ENCODE measurements around the gene HMGB1. TPM values are rescaled to one million over a fixed set of nuclear protein-coding genes. Genes with fewer than 3 reads are reported as not detected.

HMGB1 gene
- total and polyA plus RNA-seq, 2 of the 4 experiments (the other 2 are of a cell fraction): 185 to 276 TPM

DNA sequence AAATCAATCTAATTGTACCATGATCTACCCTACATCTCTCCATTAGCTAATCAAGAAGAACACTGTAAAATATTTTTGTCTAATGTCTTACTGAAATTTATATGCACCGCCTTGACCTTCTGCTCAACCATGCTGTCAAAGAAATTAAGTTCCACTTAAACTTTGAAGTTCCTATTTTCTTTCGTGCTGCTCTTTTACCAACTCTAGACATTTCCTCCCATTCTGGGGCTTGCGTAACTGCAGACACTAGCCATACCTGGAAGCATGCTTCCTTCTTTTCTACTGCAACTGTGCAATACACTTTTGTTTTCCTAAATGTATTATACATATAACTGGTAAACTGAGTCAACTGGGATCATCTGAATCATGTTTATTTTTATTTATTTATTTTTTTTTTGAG is 51.9 kb downstream of the HMGB1 start:
- Histone ChIP-seq H3K4me1 (ENCODE audit: control insufficient read depth, insufficient read depth, low read length) (no peaks in the 10 kb centered on the region), H3K4ac (ENCODE audit: low read depth, low read length) (no peak overlapping the region), H2BK5ac (ENCODE audit: low read depth, low read length, poor library complexity, severe bottlenecking) (no peak overlapping the region), H3K4me2 (ENCODE audit: low read depth, low read length) (no peak overlapping the region), H2AK5ac (ENCODE audit: low read depth, low read length) (no peak overlapping the region), H3K27me3 (ENCODE audit: control insufficient read depth, insufficient read depth, low read length) (no peaks in the 10 kb centered on the region), H3K9ac (ENCODE audit: low read depth, low read length) (no peak overlapping the region), H3K56ac (ENCODE audit: extremely low read depth, insufficient read depth, low read length) (no peak overlapping the region), H2AFZ (replicated peaks; ENCODE audit: low read length, poor library complexity) (no peak overlapping the region), H3K79me1 (ENCODE audit: low read depth in 1 of 2, low read length in 2 of 2) (no peaks in the 10 kb centered on the region), H3K14ac (replicated peaks; ENCODE audit: low read depth, low read length) (no peak overlapping the region), H2BK20ac (ENCODE audit: low read depth, low read length) (no peak overlapping the region), H3K4me3 (ENCODE audit: insufficient read depth, low read depth, low read length) (no peak overlapping the region), H3K9me1 (ENCODE audit: insufficient read depth, low read length) (0 out of 2 replicates have a peak, but pooled peaks cover 4% of the 10 kb centered on the region), H3K36me3 (ENCODE audit: control insufficient read depth, insufficient read depth, low read length) (no peaks in the 10 kb centered on the region), H3K9me3 (ENCODE audit: control insufficient read depth, insufficient read depth, low read length) (no peaks in the 10 kb centered on the region), H2BK120ac (ENCODE audit: low read depth, low read length) (no peak overlapping the region), H4K8ac (ENCODE audit: low read depth in 2 of 2, low read length in 2 of 2) (no peak overlapping the region), H3K23ac (ENCODE audit: low read depth, low read length) (no peak overlapping the region), H4K5ac (ENCODE audit: low read depth, low read length) (no peak overlapping the region), H2BK15ac (ENCODE audit: low read depth, low read length) (no peak overlapping the region), H4K91ac (ENCODE audit: insufficient read depth, low read depth, low read length) (no peak overlapping the region), H3K18ac (ENCODE audit: low read depth, low read length) (no peak overlapping the region), H4K20me1 (ENCODE audit: insufficient read depth, low read length) (no peaks in the 10 kb centered on the region), H3K27ac (ENCODE audit: insufficient read depth, low read length) (no peak overlapping the region), H2AK9ac (replicated peaks; ENCODE audit: low read depth, low read length, poor library complexity) (no peak overlapping the region)
- TF ChIP-seq CTCF (conservative IDR thresholded peaks at IDR 0.05; ENCODE audit: low read depth, low read length): no peak
- no peak for TF ChIP-seq POLR2A (IDR thresholded peaks at IDR 0.05; ENCODE audit: low read depth, low read length)
- no peak for TF ChIP-seq RFX5 (IDR thresholded peaks at IDR 0.05; ENCODE audit: low read depth, low read length)
- TF ChIP-seq FOS (IDR thresholded peaks at IDR 0.05; ENCODE audit: low read depth, low read length): no peak
- TF ChIP-seq, protein P1, sequence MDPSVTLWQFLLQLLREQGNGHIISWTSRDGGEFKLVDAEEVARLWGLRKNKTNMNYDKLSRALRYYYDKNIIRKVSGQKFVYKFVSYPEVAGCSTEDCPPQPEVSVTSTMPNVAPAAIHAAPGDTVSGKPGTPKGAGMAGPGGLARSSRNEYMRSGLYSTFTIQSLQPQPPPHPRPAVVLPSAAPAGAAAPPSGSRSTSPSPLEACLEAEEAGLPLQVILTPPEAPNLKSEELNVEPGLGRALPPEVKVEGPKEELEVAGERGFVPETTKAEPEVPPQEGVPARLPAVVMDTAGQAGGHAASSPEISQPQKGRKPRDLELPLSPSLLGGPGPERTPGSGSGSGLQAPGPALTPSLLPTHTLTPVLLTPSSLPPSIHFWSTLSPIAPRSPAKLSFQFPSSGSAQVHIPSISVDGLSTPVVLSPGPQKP (IDR thresholded peaks at IDR 0.05; ENCODE audit: borderline replicate concordance, low read depth, low read length): no peak
- TF ChIP-seq, protein P2, sequence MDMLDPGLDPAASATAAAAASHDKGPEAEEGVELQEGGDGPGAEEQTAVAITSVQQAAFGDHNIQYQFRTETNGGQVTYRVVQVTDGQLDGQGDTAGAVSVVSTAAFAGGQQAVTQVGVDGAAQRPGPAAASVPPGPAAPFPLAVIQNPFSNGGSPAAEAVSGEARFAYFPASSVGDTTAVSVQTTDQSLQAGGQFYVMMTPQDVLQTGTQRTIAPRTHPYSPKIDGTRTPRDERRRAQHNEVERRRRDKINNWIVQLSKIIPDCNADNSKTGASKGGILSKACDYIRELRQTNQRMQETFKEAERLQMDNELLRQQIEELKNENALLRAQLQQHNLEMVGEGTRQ (IDR thresholded peaks at IDR 0.05; ENCODE audit: low read depth, low read length): no peak
- TF ChIP-seq NFE2L2 (IDR thresholded peaks at IDR 0.05; ENCODE audit: low read depth, low read length): no peak
- TF ChIP-seq BHLHE40 (IDR thresholded peaks at IDR 0.05; ENCODE audit: low read depth, low read length): no peak
- TF ChIP-seq CEBPB (IDR thresholded peaks at IDR 0.05; ENCODE audit: low read depth, low read length): no peak
- no peak for TF ChIP-seq MXI1 (IDR thresholded peaks at IDR 0.05; ENCODE audit: borderline replicate concordance, low read depth, low read length)
- no peak for TF ChIP-seq CHD1 (IDR thresholded peaks at IDR 0.05; ENCODE audit: low read depth, low read length)
- ChIA-PET POLR2A (ENCODE audit: unreplicated experiment) (no interaction called here), CTCF (no interaction called here)
- no TSS peak for BruUV-seq (replicated peaks)
- no peak for ATAC-seq (ENCODE audit: low read depth)
- no peak for DNase-seq
- intact Hi-C loops (cut with micrococcal nuclease): no loop called here
- no CpG with 5 or more reads among the region's 3 CpGs for WGBS, 2 experiments (ENCODE audit: extremely low coverage in 2 of 2, insufficient read length in 1 of 2)
- dilution Hi-C loops (cut with HindIII; ENCODE audit: low sequenced_read_pairs, unreplicated experiment): no loop called here
- in situ Hi-C loops (cut with MboI; ENCODE audit: low sequenced_read_pairs): no loop called here
